ENCODE measurements around the gene TMC6. TPM values are rescaled to one million over a fixed set of nuclear protein-coding genes. Genes with fewer than 3 reads are reported as not detected.
A peak's percentile ranks its signal among the peaks of the same experiment; 100 is the strongest.

The TMC6 gene
- total and polyA plus RNA-seq, 2 of the 13 experiments (the other 11 are each of a cell fraction or from before 2014, with no cell fraction given), result 48.4 to 99.1 TPM

- no peak for TF ChIP-seq MED13 (CRISPR knock-in tag; IDR thresholded peaks at IDR 0.05)
- 0 out of 2 replicates have a peak, but pooled peaks have one; percentile 35 for TF ChIP-seq ADNP (CRISPR knock-in tag; IDR thresholded peaks at IDR 0.05)
- no peak for TF ChIP-seq ZNF703 (CRISPR knock-in tag; IDR thresholded peaks at IDR 0.05; ENCODE audit: borderline replicate concordance)
- no peak for TF ChIP-seq ZSCAN9 (CRISPR knock-in tag; IDR thresholded peaks at IDR 0.05; ENCODE audit: borderline replicate concordance)
- TF ChIP-seq SIX1 (CRISPR knock-in tag; IDR thresholded peaks at IDR 0.05; ENCODE audit: borderline replicate concordance), result no peak
- no peak for TF ChIP-seq ZNF33A (CRISPR knock-in tag; IDR thresholded peaks at IDR 0.05; ENCODE audit: borderline replicate concordance)
- TF ChIP-seq ZNF253 (CRISPR knock-in tag; IDR thresholded peaks at IDR 0.05; ENCODE audit: borderline replicate concordance), result no peak
- TF ChIP-seq NFKB2 (CRISPR knock-in tag; IDR thresholded peaks at IDR 0.05; ENCODE audit: borderline replicate concordance), result no peak
- TF ChIP-seq ZNF225 (CRISPR knock-in tag; IDR thresholded peaks at IDR 0.05), result no peak
- TF ChIP-seq ZNF263 (CRISPR knock-in tag; IDR thresholded peaks at IDR 0.05), result peak; percentile 32; the same call in 1 of the 2 replicates
- no peak for TF ChIP-seq TBX2 (CRISPR knock-in tag; IDR thresholded peaks at IDR 0.05; ENCODE audit: borderline replicate concordance)
- no peak for TF ChIP-seq SMAD9 (CRISPR knock-in tag; IDR thresholded peaks at IDR 0.05)
- TF ChIP-seq MYC (CRISPR knock-in tag; IDR thresholded peaks at IDR 0.05; ENCODE audit: borderline replicate concordance), result 0 out of 2 replicates have a peak, but pooled peaks have one; percentile 22
- peak; percentile 92 for TF ChIP-seq ZMYM3 (CRISPR knock-in tag; IDR thresholded peaks at IDR 0.05)
- TF ChIP-seq HMGXB3 (CRISPR knock-in tag; IDR thresholded peaks at IDR 0.05; ENCODE audit: borderline replicate concordance), result no peak
- no peak for TF ChIP-seq SP4 (CRISPR knock-in tag; IDR thresholded peaks at IDR 0.05)
- no peak for TF ChIP-seq CC2D1A (CRISPR knock-in tag; IDR thresholded peaks at IDR 0.05)
- 0 out of 2 replicates have a peak, but pooled peaks have one; percentile 21 for TF ChIP-seq ZNF143 (CRISPR knock-in tag; IDR thresholded peaks at IDR 0.05)
- TF ChIP-seq RFX3 (CRISPR knock-in tag; IDR thresholded peaks at IDR 0.05), result no peak
- TF ChIP-seq MEIS1 (CRISPR knock-in tag; IDR thresholded peaks at IDR 0.05; ENCODE audit: borderline replicate concordance), result no peak
- 0 out of 2 replicates have a peak, but pooled peaks have one; percentile 12 for TF ChIP-seq NRL (CRISPR knock-in tag; IDR thresholded peaks at IDR 0.05; ENCODE audit: borderline replicate concordance)
- TF ChIP-seq ZNF687 (CRISPR knock-in tag; IDR thresholded peaks at IDR 0.05), result 0 out of 2 replicates have a peak, but pooled peaks have one; percentile 22
Measured at GRCh38 chr17:78164748-78165607, 36.4 kb upstream of the TMC6 start (continued).

Data from HepG2 (cell line).